GM12873 (cell line): ENCODE results near the gene CACNA1C.

Experiments
- TF ChIP-seq, protein P1 (sequence below): IDR thresholded peaks from 2 replicates; pipeline ENCODE4 v1.5.1; 2012; ENCODE audit warnings: low read depth, mild to moderate bottlenecking, moderate library complexity, low read length, control low read depth; ENCODE audit not compliant: insufficient read depth; ENCODE audit errors: missing control alignments

CACNA1C gene

DNA sequence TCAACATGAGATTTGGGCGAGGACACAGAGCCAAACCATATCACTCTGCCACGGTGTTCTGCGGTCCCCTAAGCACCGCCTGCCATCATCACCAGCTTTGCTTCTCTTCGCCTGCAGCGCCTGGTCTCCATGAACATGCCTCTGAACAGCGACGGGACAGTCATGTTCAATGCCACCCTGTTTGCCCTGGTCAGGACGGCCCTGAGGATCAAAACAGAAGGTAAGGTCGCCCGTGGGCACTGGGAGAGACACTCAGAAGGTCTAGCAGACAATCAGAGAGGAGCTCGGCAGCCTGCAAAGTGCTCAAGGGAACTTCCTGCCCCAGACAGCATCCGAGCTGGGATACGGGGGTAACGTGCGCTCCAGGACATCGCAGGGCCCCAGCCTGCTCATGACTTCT is 616.0 kb downstream of the CACNA1C start:
- TF ChIP-seq, protein P1, sequence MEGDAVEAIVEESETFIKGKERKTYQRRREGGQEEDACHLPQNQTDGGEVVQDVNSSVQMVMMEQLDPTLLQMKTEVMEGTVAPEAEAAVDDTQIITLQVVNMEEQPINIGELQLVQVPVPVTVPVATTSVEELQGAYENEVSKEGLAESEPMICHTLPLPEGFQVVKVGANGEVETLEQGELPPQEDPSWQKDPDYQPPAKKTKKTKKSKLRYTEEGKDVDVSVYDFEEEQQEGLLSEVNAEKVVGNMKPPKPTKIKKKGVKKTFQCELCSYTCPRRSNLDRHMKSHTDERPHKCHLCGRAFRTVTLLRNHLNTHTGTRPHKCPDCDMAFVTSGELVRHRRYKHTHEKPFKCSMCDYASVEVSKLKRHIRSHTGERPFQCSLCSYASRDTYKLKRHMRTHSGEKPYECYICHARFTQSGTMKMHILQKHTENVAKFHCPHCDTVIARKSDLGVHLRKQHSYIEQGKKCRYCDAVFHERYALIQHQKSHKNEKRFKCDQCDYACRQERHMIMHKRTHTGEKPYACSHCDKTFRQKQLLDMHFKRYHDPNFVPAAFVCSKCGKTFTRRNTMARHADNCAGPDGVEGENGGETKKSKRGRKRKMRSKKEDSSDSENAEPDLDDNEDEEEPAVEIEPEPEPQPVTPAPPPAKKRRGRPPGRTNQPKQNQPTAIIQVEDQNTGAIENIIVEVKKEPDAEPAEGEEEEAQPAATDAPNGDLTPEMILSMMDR, result no peak

DNA sequence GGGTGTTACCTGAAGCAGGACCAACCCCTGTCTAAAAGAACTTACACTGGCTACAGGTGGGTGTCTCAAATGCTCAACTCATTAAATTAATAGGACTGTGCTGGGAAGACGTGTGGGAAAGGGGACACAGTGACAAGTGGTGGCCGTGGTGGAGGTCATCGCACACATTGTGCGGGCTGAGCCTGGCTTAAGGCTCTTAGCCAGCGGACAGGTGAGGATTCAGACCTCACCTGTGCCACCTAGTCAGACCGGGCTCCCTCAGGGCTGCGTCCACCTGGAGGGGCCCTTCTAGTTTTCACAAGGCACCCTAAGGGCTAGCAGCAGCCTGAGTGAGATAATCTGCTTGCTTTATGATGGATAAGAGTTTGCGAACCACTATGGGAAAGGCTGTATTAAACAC is 616.8 kb downstream of the CACNA1C start:
- TF ChIP-seq, protein P1, result no peak

DNA sequence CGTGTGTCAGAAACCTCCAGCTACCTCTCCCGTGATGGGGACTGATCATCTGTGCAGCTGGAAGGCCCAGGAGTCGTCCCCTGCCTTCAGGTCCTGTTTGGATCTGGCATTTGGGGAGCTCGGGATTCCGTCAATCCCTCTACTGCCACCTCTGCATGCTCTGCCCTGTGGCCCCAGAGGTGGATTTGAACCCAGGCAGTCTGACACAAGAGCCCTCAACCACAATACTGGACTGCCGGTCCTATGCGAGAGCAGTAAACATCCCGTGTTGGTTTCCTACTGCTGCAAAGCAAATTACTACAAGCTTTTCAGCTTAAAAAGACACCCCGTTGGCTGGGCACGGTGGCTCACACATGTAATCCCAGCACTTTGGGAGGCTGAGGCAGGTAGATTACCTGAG is 620.1 kb downstream of the CACNA1C start:
- TF ChIP-seq, protein P1, result no peak

DNA sequence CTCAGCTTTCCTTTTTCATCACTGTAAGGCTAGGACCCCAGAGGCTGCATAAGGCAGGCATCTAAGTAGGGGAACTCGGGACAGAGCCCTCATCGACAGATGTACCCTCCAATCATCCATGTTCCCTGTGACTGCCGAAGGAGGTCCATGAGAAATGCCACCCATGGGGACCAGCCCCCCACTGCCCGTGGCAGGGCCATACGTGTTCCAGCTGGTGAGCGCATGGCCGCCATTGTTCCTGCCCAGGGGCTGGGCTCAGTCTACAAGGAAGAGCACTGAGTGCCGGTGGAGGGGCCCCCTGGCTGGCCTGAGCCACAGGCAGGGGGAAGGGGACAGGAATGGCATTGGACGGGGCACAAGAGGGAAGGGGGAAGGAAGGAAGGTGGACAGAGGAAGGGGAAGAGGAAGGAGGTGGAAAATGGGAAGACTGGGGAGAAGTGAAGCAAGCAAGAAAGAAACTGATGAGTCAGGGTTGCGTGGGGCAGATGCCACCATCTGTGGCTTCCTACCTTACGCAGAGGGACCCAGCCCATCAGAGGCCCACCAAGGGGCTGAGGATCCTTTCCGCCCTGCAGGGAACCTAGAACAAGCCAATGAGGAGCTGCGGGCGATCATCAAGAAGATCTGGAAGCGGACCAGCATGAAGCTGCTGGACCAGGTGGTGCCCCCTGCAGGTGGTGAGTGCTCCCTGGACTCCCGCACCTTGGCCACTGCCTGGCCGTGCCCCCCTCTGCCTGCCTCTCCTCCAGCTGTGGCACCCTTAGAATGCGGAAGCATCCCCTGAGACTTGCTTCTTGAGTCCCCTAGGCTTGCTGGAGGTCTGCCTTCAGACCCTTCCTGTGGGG is 621.4 kb downstream of the CACNA1C start:
- TF ChIP-seq, protein P1, result peak; percentile 42

DNA sequence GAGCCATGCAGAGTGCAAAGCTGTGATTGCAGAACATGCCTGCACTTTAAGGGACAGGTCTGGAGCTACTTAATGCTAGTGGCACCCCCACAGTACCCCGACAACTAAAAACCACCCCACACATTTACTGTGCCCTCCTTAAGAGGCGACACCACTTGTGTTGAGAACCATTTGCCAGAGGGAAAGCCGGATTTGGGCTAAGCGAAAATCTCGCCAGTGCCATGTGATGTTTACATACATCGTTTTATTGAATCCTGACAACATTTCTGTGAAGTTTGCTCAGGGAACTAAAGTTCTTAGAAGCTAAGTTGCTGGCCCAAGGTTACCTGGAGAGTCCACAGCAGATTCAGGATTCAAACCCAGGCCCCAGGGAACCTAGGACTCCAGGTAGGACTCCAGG is 623.0 kb downstream of the CACNA1C start:
- TF ChIP-seq, protein P1, result no peak

DNA sequence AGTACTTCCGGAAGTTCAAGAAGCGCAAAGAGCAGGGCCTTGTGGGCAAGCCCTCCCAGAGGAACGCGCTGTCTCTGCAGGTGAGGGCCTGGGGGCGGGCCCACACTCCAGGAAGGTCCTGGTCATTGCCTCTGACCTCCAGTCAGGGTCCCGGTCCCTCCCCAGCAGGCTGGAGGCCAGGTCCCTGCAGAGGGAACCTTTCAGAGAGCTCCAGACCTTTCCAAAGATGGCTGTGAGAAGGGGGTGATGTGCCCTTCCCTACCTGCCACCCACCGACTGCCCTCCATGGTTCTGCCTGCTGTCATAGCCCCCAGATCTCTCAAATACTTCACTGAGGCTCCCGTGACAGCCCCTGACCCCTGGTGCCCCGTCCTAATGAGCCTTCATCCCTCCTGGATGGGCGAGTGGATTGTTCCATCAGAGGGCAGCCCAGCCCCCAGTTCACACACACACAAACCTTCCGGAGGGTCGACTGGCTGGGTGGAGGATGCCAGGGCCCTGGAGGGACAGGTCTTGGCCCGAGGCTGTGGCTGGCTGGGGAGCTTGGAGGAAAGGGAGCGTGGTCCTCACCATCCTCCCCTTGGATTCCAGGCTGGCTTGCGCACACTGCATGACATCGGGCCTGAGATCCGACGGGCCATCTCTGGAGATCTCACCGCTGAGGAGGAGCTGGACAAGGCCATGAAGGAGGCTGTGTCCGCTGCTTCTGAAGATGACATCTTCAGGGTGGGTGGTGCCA is 624.5 kb downstream of the CACNA1C start:
- TF ChIP-seq, protein P1, result no peak

DNA sequence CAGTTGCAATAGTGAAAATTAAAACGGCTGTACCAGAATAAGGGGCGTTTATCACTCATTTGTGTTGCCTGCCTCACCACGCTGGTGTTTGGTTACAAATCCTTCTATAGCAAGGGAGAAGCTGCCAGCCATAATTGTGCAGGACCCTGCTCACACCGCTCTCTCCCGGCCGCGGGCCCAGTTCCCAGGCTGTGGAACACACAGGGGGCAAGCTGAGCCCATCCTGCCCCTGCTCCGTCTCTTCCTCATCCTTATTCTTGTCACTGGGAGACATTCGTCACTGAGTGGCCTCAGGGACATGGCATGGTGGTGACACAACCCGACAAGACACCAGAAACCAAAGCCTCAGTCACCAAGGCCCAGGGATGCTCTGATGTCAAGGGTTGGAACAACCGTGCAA is 625.6 kb downstream of the CACNA1C start:
- TF ChIP-seq, protein P1, result no peak
